DMS 273 (cell line): Measurements from ENCODE around the gene ZIC1.

Experiments
- DNase-seq: peaks from one replicate; lab custom pipeline; 2025; ENCODE audit not compliant: unreplicated experiment; lab: John Stamatoyannopoulos, UW

The ZIC1 gene

GRCh38 chr3:147420353-147421183 lies 11.4 kb downstream of the ZIC1 start:
- no peak for DNase-seq

- DNase-seq, result no peak
These were observed 12.2 kb downstream of the ZIC1 start for GRCh38 chr3:147421184-147421912.

DNA sequence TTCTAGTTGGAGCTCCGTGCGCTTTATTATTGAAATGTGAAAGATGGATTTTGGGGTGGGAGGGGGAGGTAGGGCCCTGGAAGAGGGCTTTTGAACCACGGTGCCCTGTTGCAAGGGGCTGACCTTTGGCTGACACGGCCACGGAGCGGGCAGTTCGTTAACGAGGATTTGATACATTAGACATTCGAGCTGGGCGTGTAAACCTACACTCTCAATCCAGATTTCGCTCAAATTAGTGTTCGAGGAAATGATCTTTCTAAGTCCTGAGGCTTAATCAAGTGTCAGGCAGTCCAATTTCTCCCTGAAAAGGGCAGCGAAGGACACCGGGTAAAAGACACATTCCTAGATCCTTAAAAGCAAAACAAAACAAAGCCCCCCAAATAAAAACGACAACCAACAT lies 13.0 kb downstream of the ZIC1 start:
- no peak for DNase-seq

GRCh38 chr3:147422601-147423536 lies 13.7 kb downstream of the ZIC1 start:
- no peak for DNase-seq

- no peak for DNase-seq
These were observed 14.3 kb downstream of the ZIC1 start for GRCh38 chr3:147423537-147423797.

DNA sequence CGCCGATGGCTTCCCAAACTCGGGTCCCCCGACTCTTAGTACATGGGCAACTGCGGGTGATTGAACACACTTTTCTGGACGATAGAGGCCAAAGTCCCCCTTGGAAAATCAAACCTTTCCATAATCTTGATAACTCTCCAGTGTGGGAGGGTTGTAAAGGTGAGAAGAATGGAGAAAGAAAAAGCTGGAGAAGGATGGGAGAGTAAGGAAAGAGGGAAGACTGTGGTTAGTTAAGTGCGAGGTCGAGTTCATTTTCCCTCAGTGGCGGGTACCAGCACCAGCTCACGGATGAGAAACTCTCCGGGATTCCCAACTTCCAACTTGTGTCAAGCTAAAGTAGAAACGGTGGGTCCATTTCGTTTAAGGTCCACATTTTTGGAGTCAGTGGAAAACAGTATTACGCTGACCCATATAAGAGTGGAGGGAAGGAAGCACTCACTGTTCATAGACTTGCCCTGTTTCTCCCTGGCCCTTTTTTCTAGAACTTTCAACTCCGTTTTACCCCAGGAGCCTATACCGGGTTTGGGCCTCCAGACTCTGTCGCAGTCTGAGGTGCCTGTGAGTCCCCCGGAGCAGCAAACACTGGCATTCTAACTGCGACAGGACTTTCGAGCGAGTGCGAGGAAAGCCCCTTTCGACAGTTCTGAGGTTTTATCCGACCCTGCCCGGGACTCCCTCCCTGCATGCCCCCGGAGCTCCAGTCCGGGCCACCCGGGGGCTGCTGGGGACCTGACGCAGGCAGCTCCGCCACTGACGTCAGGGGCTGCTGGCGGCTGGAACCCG lies 14.8 kb downstream of the ZIC1 start:
- DNase-seq, result no peak

DNA sequence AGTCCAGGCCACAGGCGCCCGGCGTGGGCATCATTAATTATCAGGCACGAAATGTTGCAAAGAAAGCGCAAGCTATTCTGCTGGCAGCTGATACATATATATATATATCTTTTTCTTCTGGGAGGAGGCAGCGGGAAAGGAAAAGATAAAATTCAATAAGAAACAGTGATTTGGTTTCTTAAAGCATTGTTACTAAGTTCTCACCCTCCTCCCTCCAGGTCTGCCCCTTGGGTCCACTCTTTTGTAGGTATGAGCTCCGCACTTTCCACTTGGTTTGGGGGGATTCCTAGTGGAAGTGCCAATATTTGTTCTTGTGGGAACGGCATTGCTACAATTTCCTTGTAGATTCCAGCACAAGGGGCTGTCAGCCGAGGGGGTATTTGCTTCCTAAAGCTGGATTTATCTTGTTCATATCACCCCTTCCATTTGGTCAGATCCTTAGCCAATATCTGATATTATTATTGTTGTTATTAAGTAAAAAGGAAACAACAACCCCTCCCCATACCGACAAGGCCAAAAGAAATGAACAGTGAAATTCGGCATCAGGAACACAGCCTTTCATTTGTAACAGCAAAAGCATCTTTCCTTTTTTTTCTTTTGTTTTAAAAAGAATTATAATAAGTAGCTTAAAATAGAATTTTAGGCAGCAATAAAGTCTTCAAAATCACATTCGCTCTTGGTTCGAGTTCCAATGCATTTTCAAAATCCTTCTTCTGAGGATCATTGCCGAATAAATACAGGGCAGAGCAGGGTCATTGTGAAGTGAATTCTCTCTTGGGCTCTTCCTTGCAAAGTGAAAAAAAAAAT lies 15.6 kb downstream of the ZIC1 start:
- no peak for DNase-seq

GRCh38 chr3:147425388-147425850 lies 16.3 kb downstream of the ZIC1 start:
- no peak for DNase-seq

GRCh38 chr3:147426931-147427330 lies 17.8 kb downstream of the ZIC1 start:
- DNase-seq, result no peak

DNA sequence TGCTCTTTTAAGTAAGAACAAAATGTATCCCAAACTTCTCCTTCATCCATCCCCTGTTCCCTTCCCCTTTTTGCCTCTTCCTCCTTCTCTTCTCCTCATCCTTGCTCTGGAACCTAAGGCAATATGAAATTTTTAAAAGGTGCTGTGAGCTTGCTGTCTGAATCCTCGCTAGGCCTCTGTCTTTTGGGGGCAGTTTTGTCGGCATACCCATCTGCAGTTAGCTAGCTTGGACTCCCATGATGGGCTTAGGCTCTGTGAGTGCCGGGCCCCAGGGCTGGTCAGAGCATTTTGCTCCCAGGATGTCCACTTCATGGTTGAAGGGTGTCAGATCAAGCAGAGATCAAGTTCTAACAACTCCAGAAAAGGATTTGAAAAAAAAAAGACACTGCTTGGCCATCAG lies 18.6 kb downstream of the ZIC1 start:
- DNase-seq, result no peak

GRCh38 chr3:147428326-147428725 lies 19.2 kb downstream of the ZIC1 start:
- DNase-seq, result no peak

DNA sequence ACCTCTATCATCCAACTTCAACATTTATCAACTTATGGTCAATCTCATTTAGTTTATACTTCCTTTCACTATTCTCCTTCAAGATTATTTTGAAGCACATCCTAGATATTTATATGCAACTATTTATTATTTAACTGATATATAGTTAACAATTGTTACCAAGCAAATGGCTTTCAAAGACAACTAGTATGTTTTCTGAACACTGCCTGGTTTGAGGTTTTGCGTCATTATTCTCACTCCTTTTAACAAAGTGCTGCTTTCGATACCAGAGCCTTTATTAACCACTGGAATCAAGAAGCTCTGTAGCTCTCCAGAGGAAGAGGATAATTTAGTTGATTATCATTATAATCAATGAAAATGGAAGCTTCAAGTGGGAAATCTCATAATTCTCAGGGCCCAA lies 19.6 kb downstream of the ZIC1 start:
- no peak for DNase-seq

- no peak for DNase-seq
These were observed 22.6 kb downstream of the ZIC1 start for GRCh38 chr3:147431751-147432150.

DNA sequence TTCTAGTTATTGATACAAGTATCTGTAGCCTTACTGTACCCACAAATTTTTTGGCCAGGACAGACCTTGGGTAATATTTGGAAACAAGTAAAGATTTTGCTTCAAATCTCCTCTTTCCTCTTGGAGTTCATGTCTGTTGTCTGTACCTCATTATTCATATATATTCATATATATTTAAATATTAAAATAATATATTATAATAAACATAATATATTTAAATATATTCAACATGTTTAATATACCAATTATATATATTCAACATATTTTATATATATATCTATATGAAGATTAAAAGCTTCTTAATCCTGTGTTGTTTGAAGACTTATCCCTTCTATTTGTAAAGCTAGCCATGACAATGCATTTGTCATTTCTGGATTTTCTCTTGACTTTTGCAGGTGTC lies 38.1 kb downstream of the ZIC1 start:
- DNase-seq, result no peak

DNA sequence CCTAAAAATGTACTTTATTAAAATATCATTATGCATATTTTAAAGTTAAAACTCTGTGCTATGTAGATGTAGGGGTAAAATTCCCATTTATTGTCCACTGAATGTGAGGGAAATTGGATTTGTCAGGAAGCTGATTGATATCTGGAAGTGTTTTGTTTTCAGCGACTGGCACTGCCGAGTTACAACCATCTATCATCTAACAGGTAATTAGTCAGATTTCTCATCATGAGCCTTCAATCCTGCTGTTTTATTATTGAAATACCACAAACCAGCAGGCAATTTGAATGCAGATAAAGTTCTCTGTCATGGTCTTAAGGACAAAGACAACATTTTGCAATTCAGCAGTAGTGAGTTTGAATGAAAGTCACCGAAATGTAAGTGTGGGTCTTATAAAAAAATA lies 40.5 kb downstream of the ZIC1 start:
- no peak for DNase-seq

DNA sequence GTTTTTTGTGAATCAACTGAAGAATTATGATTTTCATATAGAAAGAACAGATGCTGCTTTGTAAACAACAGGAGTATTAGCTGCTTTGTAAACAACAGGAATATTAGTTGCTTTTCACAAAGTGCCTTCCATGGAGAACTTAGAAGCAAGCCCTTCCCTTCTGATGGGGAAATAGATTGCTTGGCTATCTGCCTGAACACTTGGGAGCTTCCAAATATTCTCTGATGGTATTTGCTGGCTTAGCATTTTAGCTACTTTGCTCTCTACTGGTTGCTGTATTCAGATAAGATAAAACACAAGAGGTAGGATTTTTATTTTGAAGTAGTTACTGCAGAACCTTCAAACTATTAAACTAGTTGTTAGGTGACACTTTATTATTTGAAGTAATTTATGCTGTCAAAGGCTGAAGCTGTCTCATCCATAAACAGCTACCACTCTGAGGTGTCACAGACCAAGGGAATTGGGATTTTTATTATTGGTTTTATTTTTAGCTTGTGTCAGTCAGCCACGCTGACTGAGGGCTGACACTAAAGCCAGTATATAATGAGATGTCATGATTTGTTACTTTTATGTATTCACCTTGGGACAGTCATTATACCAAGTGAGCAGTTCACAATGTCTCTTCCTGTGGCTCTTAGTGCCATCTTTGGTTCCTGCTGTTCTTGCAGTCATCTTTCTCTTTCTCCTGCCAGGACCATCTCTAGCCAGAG lies 50.0 kb downstream of the ZIC1 start:
- no peak for DNase-seq

- no peak for DNase-seq
These were observed 53.7 kb downstream of the ZIC1 start for GRCh38 chr3:147462856-147463255.
